Ovary (tissue), 9 donors: ENCODE results near the gene ASH1L. TPM values are rescaled to one million over a fixed set of nuclear protein-coding genes. Genes with fewer than 3 reads are reported as not detected.
"Not testable (repeated sequence)": the region's sequence is repeated elsewhere in the genome, so short reads cannot be mapped to it uniquely, and the experiment has no call there.

Experiments
- DNase-seq, 5 donors: peaks; one replicate each; pipeline ENCODE4 v3.0.0-alpha.2; 2019 to 2020
- H3K27ac ChIP-seq, 2 donors: fragments of 200-600 bp; one replicate each; pipeline versions ENCODE4 v1.5.1 to v1.8.0; 2019 to 2022
- H3K27me3 ChIP-seq: fragments of 200-600 bp; one replicate; pipeline ENCODE4 v1.8.0; 2022
- H3K36me3 ChIP-seq: fragments of 200-600 bp; sonication (generic); one replicate; pipeline ENCODE4 v1.5.1; 2019
- H3K4me1 ChIP-seq: one replicate; pipeline ENCODE4 v1.8.1; 2013; ENCODE audit warnings: mild to moderate bottlenecking, moderate library complexity; ENCODE audit not compliant: insufficient read depth
- H3K4me3 ChIP-seq: fragments of 200-600 bp; sonication (generic); one replicate; pipeline ENCODE4 v1.5.1; 2017
- H3K9me3 ChIP-seq, 2 donors: fragments of 200-600 bp in 1 of 2; sonication (generic) in 1 of 2; one replicate each; pipeline versions ENCODE4 v1.5.1 to v1.8.1; 2013 to 2019; ENCODE audit warnings: mild to moderate bottlenecking in 1 of 2, moderate library complexity in 1 of 2
- EP300 ChIP-seq: sonication (generic); formaldehyde crosslinking; IDR thresholded peaks from one replicate; pipeline ENCODE4 v1.6.1; 2017; ENCODE audit warnings: antibody characterized with exemption
- POLR2A ChIP-seq: fragments of 450-650 bp; IDR thresholded peaks from one replicate; pipeline ENCODE4 v1.6.1; 2017; ENCODE audit warnings: antibody characterized with exemption, mild to moderate bottlenecking, moderate library complexity
- WGBS, 3 donors: extraction: QIAGEN DNeasy Blood & Tissue Kit in 1 of 3; methylation state at CpG; one replicate each; pipeline versions ENCODE4 v1.1.5 to v1.1.7; 2013 to 2017; 5-methylcytosine and 5-hydroxymethylcytosine counted together
- intact Hi-C, 4 donors: fragments of 100-400 bp; cut with DNase I; formaldehyde crosslinking; loops; one replicate each; pipeline versions ENCODE4 v1.11.0 to v1.15.1; 2022 to 2023
- polyA plus RNA-seq, 2 donors: library from polyadenylated mRNA; stranded (reverse); fragments of 200-250 nt in 1 of 2; fragments of 350-450 nt in 1 of 2; fragmentation: Illumina TruSeq in 1 of 2; extraction: RNeasy Lipid Tissue Mini Kit (QIAGEN cat#74804) in 1 of 2; gene quantifications; one replicate each; pipeline ENCODE4 v1.2.3, GENCODE V29; 2013 to 2014
- total RNA-seq, 7 donors: library from RNA; depleted of rRNA in 2 of 7; stranded (reverse); fragments of >200 nt in 2 of 7; fragmentation: NEBNext Ultra II Directional in 3 of 7; extraction: Animal tissue kit (Norgen Biotek cat#: 25700) in 3 of 7; gene quantifications; one replicate each; pipeline versions ENCODE4 v1.1.0 to v1.2.4, GENCODE V29; 2016 to 2023
- TF ChIP-seq, protein P1 (sequence below), 3 donors: fragments of 450-650 bp in 2 of 3; fragments of 200-600 bp in 1 of 3; IDR thresholded peaks; one replicate each; pipeline versions ENCODE4 v1.5.1 to v1.8.0; 2016 to 2022; ENCODE audit warnings: antibody characterized with exemption in 3 of 3, mild to moderate bottlenecking in 1 of 3
- donor health status: DM: no; HTN: no; CAD: no; lungs with moderate emphysema.
- donor health status: DM: no; HTN: no; CAD: no.
- donor health status: Bipolar disorder and iron deficiency.
- donor health status: DM: yes; HTN: yes; CAD: no.
- donor health status: DM: no; HTN: no; CAD: no.
- donor health status: DM: yes; HTN: yes; CAD: no.

Gene ASH1L
- total and polyA plus RNA-seq, 9 donors, result 16.2 to 98.4 (median 63.8) TPM

DNA sequence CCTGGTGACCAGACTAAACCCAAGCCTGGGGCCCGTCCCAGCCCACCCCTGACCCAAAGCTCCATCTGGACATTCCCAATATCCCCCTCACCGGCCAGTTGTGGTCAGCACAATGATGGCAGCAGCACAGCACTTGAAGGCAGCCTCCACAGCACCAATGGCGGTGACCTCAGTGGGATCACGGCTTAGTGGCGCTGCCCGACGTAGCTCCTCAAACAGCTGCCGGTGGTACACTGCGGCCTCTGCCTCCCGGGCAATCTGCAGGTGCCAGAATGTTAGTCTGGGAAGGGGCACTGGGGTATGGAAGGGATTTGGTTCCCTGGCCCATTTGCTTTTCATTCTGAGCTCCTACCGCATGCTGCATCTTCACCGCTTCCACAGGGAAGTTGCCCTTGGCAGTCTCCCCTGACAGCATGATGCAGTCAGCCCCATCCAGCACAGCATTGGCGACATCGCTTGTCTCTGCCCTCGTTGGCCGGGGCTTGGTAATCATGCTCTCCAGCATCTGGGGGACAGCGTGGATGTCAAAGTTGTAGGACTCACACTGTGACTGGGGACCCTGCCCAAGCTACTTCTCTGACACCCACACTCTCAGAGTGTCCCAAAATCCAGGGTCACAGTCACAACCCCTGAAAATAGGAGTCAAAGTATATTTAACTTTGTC, 269.4 kb downstream of the ASH1L start:
- Histone ChIP-seq H3K27me3 (no peaks in the 10 kb centered on the region), H3K36me3 (no peaks in the 10 kb centered on the region), H3K27ac (no peak overlapping the region), H3K4me3 (no peak overlapping the region), H3K9me3 (no peaks in the 10 kb centered on the region), H3K4me1 (peaks cover 3% of the 10 kb centered on the region)
- intact Hi-C loops, result no loop called here
- DNase-seq, result no peak
- TF ChIP-seq, protein P1, sequence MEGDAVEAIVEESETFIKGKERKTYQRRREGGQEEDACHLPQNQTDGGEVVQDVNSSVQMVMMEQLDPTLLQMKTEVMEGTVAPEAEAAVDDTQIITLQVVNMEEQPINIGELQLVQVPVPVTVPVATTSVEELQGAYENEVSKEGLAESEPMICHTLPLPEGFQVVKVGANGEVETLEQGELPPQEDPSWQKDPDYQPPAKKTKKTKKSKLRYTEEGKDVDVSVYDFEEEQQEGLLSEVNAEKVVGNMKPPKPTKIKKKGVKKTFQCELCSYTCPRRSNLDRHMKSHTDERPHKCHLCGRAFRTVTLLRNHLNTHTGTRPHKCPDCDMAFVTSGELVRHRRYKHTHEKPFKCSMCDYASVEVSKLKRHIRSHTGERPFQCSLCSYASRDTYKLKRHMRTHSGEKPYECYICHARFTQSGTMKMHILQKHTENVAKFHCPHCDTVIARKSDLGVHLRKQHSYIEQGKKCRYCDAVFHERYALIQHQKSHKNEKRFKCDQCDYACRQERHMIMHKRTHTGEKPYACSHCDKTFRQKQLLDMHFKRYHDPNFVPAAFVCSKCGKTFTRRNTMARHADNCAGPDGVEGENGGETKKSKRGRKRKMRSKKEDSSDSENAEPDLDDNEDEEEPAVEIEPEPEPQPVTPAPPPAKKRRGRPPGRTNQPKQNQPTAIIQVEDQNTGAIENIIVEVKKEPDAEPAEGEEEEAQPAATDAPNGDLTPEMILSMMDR (IDR thresholded peaks at IDR 0.05), result no peak
- TF ChIP-seq EP300 (no peak), POLR2A (no peak)
- 80 to 88% (median 87%) methylated on average over 17 of the region's 17 CpGs for WGBS, 3 donors

DNA sequence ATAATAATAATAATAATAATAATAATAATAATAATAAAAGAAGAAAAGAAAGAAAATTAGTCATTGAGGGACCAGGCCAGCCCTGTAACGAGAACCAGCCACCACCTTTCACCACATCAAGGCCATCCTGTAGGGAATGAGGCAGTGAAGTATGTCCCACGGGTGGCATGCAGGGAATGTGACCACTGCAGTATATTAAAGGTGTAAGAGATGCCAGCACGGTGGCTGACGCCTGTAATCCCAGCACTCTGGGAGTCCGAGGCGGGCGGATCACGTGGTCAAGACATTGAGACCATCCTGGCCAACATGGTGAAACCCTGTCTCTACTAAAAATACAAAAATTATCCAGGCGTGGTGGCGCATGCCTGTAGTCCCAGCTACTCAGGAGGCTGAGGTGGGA, 271.6 kb downstream of the ASH1L start:
- H3K27ac ChIP-seq, H3K9me3 ChIP-seq, H3K36me3 ChIP-seq, H3K4me3 ChIP-seq, DNase-seq, H3K27me3 ChIP-seq, H3K4me1 ChIP-seq, intact Hi-C loops: not testable (repeated sequence)
- 72 to 80% (median 74%) methylated on average over 10 of the region's 10 CpGs for WGBS, 3 donors

DNA sequence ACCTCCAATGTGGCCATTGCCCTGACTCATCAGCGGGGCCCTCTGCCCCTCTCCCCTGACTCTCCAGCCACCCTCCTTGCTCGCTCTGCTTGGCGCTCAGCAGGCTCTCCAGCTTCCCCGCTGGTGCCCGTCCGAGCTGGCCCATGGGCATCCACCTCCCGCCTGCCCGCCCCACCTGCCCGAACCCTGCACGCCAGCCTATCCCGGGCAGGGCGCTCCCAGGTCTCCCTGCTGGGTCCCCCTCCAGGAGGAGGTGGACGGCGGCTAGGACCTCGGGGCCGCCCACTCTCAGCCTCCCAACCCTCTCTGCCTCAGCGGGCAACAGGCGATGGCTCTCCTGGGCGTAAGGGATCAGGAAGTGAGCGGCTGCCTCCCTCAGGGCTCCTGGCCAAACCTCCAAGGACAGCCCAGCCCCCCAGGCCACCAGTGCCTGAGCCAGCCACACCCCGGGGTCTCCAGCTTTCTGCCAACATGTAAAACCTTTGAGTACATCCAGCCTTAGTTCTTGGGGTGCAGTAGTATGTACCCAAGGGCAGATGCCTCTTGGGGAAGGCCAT, 274.5 kb downstream of the ASH1L start:
- 84 to 92% (median 89%) methylated on average over 21 of the region's 21 CpGs for WGBS, 3 donors
- Histone ChIP-seq H3K27me3 (no peaks in the 10 kb centered on the region), H3K4me3 (no peak overlapping the region), H3K27ac (no peak overlapping the region), H3K36me3 (no peaks in the 10 kb centered on the region), H3K9me3 (no peaks in the 10 kb centered on the region), H3K4me1 (no peaks in the 10 kb centered on the region)
- DNase-seq, result no peak
- intact Hi-C loops, result no loop called here
- TF ChIP-seq, protein P1 (IDR thresholded peaks at IDR 0.05), result no peak
- TF ChIP-seq POLR2A (no peak), EP300 (no peak)

DNA sequence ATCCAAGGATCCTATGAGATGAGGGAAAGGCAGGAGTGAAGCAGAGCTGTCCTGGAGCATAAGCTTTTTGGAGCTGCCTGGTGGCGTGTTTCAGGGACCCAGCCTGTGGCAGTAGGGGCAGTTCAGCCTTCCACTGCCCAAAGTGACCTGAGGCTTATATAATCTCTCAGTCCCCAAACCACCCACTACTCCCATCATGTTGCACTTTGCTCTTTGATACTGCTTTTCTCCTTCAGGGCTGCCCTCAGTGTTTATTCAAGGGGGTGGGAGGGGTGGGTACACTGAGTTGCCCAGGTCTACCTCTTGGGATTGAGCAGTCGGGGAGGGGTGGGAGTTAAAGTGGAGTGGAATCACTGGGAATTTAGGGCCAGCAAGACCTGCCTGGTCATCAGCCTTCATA, 276.1 kb downstream of the ASH1L start:
- intact Hi-C loops, result no loop called here
- TF ChIP-seq, protein P1 (IDR thresholded peaks at IDR 0.05), result no peak
- TF ChIP-seq POLR2A (no peak), EP300 (no peak)
- Histone ChIP-seq H3K27me3 (no peaks in the 10 kb centered on the region), H3K4me1 (no peaks in the 10 kb centered on the region), H3K27ac (no peak overlapping the region), H3K9me3 (no peaks in the 10 kb centered on the region), H3K36me3 (no peaks in the 10 kb centered on the region), H3K4me3 (no peak overlapping the region)
- DNase-seq, result no peak
- 89 to 95% (median 94%) methylated on average over 2 of the region's 2 CpGs for WGBS, 3 donors

DNA sequence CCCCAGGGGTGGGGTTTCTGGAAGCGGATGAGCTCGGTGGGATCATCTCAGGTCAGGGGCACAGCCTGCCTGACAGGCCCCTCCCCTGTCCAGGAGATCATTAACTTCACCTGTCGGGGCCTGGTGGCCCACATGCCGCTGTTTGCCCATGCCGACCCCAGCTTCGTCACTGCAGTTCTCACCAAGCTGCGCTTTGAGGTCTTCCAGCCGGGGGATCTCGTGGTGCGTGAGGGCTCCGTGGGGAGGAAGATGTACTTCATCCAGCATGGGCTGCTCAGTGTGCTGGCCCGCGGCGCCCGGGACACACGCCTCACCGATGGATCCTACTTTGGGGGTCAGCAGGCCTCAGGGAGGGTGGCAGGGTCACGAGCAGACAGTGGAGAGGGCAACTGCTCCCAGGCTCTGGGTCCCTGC, 277.0 kb downstream of the ASH1L start:
- DNase-seq, result no peak
- intact Hi-C loops, result no loop called here
- no peak overlapping the region for H3K27ac ChIP-seq
- no peaks in the 10 kb centered on the region for H3K36me3 ChIP-seq
- H3K4me3 ChIP-seq, result no peak overlapping the region
- no peaks in the 10 kb centered on the region for H3K27me3 ChIP-seq
- no peaks in the 10 kb centered on the region for H3K4me1 ChIP-seq
- TF ChIP-seq, protein P1 (IDR thresholded peaks at IDR 0.05), result no peak
- TF ChIP-seq POLR2A (no peak), EP300 (no peak)
- WGBS, 3 donors, result 84 to 90% (median 87%) methylated on average over 18 of the region's 18 CpGs
- no peaks in the 10 kb centered on the region for H3K9me3 ChIP-seq
